Vagina (tissue), 2 donors: ENCODE measurements around the gene MADD.

Experiments
- POLR2AphosphoS5 ChIP-seq, 2 donors: sonication (generic); formaldehyde crosslinking; IDR thresholded peaks; one replicate each; pipeline ENCODE4 v1.9.0; 2017; ENCODE audit warnings: antibody characterized with exemption in 2 of 2, mild to moderate bottlenecking in 2 of 2, low read depth in 1 of 2; ENCODE audit not compliant: insufficient read depth in 1 of 2
- TF ChIP-seq, protein P1 (sequence below), 3 experiments: fragments of 450-650 bp in 2 of 3; fragments of 200-600 bp in 1 of 3; sonication (generic) in 1 of 3; IDR thresholded peaks; one replicate each; pipeline ENCODE4 v1.5.1; 2017 to 2019; ENCODE audit warnings: antibody characterized with exemption in 3 of 3, mild to moderate bottlenecking in 2 of 3, moderate library complexity in 2 of 3

DNA sequence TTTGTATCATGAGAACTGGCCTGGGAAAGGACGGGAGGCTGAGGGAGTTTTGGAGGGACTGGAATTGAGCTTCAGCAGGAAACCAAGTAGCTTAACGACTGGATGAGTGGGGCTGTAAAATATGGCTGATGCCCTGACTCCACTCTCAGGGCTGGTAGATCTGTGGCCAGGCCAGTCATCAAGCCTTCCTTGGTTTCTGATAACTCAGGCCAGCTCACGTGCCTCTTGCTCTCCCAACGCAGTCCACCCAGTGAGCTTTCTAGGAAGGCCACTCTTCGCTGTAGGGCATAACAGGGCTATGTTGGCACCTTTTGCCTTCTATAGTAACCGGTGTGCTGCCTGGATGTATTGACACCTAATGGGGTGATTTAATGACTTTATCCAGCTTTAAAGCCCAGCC is 5.8 kb upstream of the MADD start:
- TF ChIP-seq POLR2AphosphoS5 (IDR thresholded peaks at IDR 0.05; ENCODE audit: insufficient read depth in 1 of 2, low read depth in 1 of 2): no peak
- TF ChIP-seq, protein P1, sequence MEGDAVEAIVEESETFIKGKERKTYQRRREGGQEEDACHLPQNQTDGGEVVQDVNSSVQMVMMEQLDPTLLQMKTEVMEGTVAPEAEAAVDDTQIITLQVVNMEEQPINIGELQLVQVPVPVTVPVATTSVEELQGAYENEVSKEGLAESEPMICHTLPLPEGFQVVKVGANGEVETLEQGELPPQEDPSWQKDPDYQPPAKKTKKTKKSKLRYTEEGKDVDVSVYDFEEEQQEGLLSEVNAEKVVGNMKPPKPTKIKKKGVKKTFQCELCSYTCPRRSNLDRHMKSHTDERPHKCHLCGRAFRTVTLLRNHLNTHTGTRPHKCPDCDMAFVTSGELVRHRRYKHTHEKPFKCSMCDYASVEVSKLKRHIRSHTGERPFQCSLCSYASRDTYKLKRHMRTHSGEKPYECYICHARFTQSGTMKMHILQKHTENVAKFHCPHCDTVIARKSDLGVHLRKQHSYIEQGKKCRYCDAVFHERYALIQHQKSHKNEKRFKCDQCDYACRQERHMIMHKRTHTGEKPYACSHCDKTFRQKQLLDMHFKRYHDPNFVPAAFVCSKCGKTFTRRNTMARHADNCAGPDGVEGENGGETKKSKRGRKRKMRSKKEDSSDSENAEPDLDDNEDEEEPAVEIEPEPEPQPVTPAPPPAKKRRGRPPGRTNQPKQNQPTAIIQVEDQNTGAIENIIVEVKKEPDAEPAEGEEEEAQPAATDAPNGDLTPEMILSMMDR (IDR thresholded peaks at IDR 0.05): no peak
